B cell (primary cell): ENCODE data around the gene CAMTA1. TPM values are rescaled to one million over a fixed set of nuclear protein-coding genes. Genes with fewer than 3 reads are reported as not detected.

ENCODE experiments used
- ATAC-seq: fragments of 200-7000 bp; cut with Tn5 transposase; one replicate; pipeline ENCODE4 v1.10.0; 2021; ENCODE audit warnings: low read depth, mild to moderate bottlenecking, moderate number of reproducible peaks, moderate library complexity
- CTCF ChIA-PET: fragments of 350-600 bp; sonication (Branson Sonifier 250); formaldehyde crosslinking; loops from one replicate; lab custom pipeline; 2021; ENCODE audit warnings: antibody characterized with exemption, inconsistent platforms; lab: Charles Lee
- POLR2A ChIA-PET: fragments of 350-600 bp; sonication (Branson Sonifier 250); formaldehyde crosslinking; loops from one replicate; lab custom pipeline; 2021; ENCODE audit warnings: antibody characterized with exemption; lab: Charles Lee
- DNase-seq: peaks from one replicate; pipeline ENCODE4 v3.0.0; 2013
- H2AFZ ChIP-seq: 2 replicates; pipeline ENCODE4 v1.6.1; 2012; ENCODE audit warnings: mild to moderate bottlenecking, low read depth, low read length; ENCODE audit not compliant: insufficient read depth, poor library complexity, severe bottlenecking
- H3K27ac ChIP-seq, 2 donors: 1 replicate in 1 of 2; 2 replicates in 1 of 2; pipeline ENCODE4 v1.5.1; 2012 to 2013; ENCODE audit warnings: low read length in 2 of 2, mild to moderate bottlenecking in 2 of 2, moderate library complexity in 1 of 2
- H3K27me3 ChIP-seq, 4 experiments: fragments of 200-600 bp in 1 of 4; sonication (generic) in 1 of 4; replicated peaks in 1 of 4; 1 replicate in 2 of 4; 2 replicates in 2 of 4; pipeline versions ENCODE4 v1.6.1 to v1.7.0; 2013 to 2016; ENCODE audit warnings: low read length in 3 of 4, mild to moderate bottlenecking in 2 of 4, mixed read lengths in 1 of 4, moderate library complexity in 1 of 4; ENCODE audit not compliant: insufficient read depth in 4 of 4, control insufficient read depth in 3 of 4; ENCODE audit errors: control extremely low read depth in 1 of 4
- H3K36me3 ChIP-seq, 2 experiments: replicated peaks in 1 of 2; 1 replicate in 1 of 2; 2 replicates in 1 of 2; pipeline versions ENCODE4 v1.6.1 to v1.7.1; 2013; ENCODE audit warnings: low read length in 1 of 2; ENCODE audit not compliant: insufficient read depth in 2 of 2, control insufficient read depth in 1 of 2; ENCODE audit errors: control extremely low read depth in 1 of 2, extremely low read depth in 1 of 2
- H3K4me1 ChIP-seq, 2 donors: fragments of 200-600 bp in 1 of 2; sonication (generic) in 1 of 2; 1 replicate in 1 of 2; 2 replicates in 1 of 2; pipeline versions ENCODE4 v1.5.1 to v1.6.1; 2013 to 2017; ENCODE audit warnings: low read length in 2 of 2; ENCODE audit not compliant: control insufficient read depth in 2 of 2, insufficient read depth in 2 of 2
- H3K4me2 ChIP-seq: replicated peaks from 2 replicates; pipeline ENCODE3; 2012; ENCODE audit warnings: mild to moderate bottlenecking, low read depth, low read length; ENCODE audit not compliant: poor library complexity, severe bottlenecking
- H3K4me3 ChIP-seq, 5 experiments: fragments of 200-600 bp in 1 of 5; sonication (generic) in 1 of 5; 1 replicate in 3 of 5; 2 replicates in 2 of 5; pipeline versions ENCODE4 v1.5.1 to v1.7.0; 2011 to 2016; ENCODE audit warnings: low read length in 4 of 5, mild to moderate bottlenecking in 4 of 5, low read depth in 2 of 5, control low read depth in 1 of 5, moderate library complexity in 1 of 5; ENCODE audit not compliant: insufficient read depth in 1 of 5; ENCODE audit errors: control extremely low read depth in 1 of 5, extremely low read depth in 1 of 5
- H3K79me2 ChIP-seq: fragments of 200-600 bp; sonication (generic); one replicate; pipeline ENCODE4 v1.6.0; 2016; ENCODE audit warnings: low read length; ENCODE audit not compliant: control insufficient read depth, insufficient read depth
- H3K9ac ChIP-seq: fragments of 200-600 bp; sonication (generic); 2 replicates; pipeline ENCODE4 v1.6.1; 2017; ENCODE audit warnings: mild to moderate bottlenecking, low read length, moderate library complexity
- H3K9me3 ChIP-seq, 3 donors: one replicate each; pipeline versions ENCODE4 v1.6.1 to v1.7.1; 2013; ENCODE audit warnings: low read length in 2 of 3; ENCODE audit not compliant: control insufficient read depth in 2 of 3, insufficient read depth in 1 of 3; ENCODE audit errors: control extremely low read depth in 1 of 3
- H4K20me1 ChIP-seq: 2 replicates; pipeline ENCODE4 v1.6.0; 2012; ENCODE audit warnings: mild to moderate bottlenecking, low read length; ENCODE audit not compliant: insufficient read depth, control insufficient read depth, poor library complexity, severe bottlenecking
- H3K27ac Mint-ChIP-seq: one replicate; pipeline ENCODE4 v1.8.0; 2021; ENCODE audit warnings: mixed read lengths
- H3K27me3 Mint-ChIP-seq: one replicate; pipeline ENCODE4 v1.8.0; 2021; ENCODE audit warnings: mixed read lengths
- H3K4me1 Mint-ChIP-seq: one replicate; pipeline ENCODE4 v1.8.0; 2021; ENCODE audit warnings: mixed read lengths
- H3K4me3 Mint-ChIP-seq: one replicate; pipeline ENCODE4 v1.8.0; 2021; ENCODE audit warnings: mixed read lengths
- H3K9me3 Mint-ChIP-seq: one replicate; pipeline ENCODE4 v1.8.0; 2022; ENCODE audit warnings: mixed read lengths; ENCODE audit not compliant: insufficient read depth
- EZH2 ChIP-seq: IDR thresholded peaks from 2 replicates; pipeline ENCODE4 v1.6.1; 2012; ENCODE audit warnings: borderline replicate concordance, low read depth, mild to moderate bottlenecking, moderate library complexity, low read length; ENCODE audit not compliant: insufficient read depth, poor library complexity, severe bottlenecking
- WGBS: methylation state at CpG from one replicate; pipeline ENCODE4 v1.1.5; 2013; ENCODE audit warnings: missing lambda C conversion rate; ENCODE audit not compliant: insufficient coverage; 5-methylcytosine and 5-hydroxymethylcytosine counted together
- intact Hi-C: fragments of 100-400 bp; cut with micrococcal nuclease; formaldehyde crosslinking; loops from one replicate; pipeline ENCODE4 v1.10.0; 2022
- polyA plus RNA-seq: library from polyadenylated mRNA; depleted of rRNA; stranded (reverse); fragments of >200 nt; gene quantifications from 2 replicates; pipeline ENCODE4 v1.2.3, GENCODE V29; 2012
- total RNA-seq, 2 donors: library from RNA; stranded (reverse); fragments of 120-200 nt in 1 of 2; gene quantifications; 1 replicate in 1 of 2; 2 replicates in 1 of 2; pipeline versions ENCODE4 v1.2.3 to v1.2.4, GENCODE V29; 2013 to 2022
- TF ChIP-seq, protein P1 (sequence below): fragments of 200-600 bp; IDR thresholded peaks from one replicate; pipeline ENCODE4 v1.8.0; 2022; ENCODE audit warnings: antibody characterized with exemption, mild to moderate bottlenecking

Gene CAMTA1
- total and polyA plus RNA-seq, 2 donors (not counting 1 experiment from before 2014, with no cell fraction given): 42.2 to 45.7 TPM

DNA sequence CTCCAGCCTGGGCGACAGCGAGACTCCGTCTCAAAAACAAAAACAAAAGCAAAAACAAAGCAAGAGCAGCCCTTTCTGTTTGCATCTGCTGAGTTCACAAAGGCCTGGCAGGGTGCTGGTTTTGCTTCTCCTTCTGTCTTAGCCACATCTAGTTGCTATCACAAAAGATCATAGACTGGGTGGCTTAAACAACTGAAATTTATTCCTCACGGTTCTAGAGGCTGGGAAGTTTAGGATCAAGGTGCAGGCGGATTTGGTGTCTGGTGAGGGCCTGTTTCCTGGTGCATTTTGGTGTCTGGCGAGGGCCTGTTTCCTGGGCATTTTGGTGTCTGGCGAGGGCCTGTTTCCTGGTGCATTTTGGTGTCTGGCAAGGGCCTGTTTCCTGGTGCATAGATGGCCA is 471.3 kb downstream of the CAMTA1 start:
- Mint-ChIP-seq H3K4me3 (no peak overlapping the region), H3K27me3 (peaks cover 18% of the 10 kb centered on the region), H3K9me3 (no peaks in the 10 kb centered on the region), H3K27ac (no peak overlapping the region), H3K4me1 (no peaks in the 10 kb centered on the region)
- Histone ChIP-seq H3K9me3 (no peaks in the 10 kb centered on the region), H3K9ac (no peak overlapping the region), H3K27me3 (no peaks in the 10 kb centered on the region), H3K4me1 (no peaks in the 10 kb centered on the region), H4K20me1 (no peaks in the 10 kb centered on the region), H3K4me2 (no peak overlapping the region), H3K27ac (no peak overlapping the region), H3K79me2 (no peaks in the 10 kb centered on the region), H3K36me3 (no peaks in the 10 kb centered on the region), H3K4me3 (no peak overlapping the region), H2AFZ (no peak overlapping the region)
- ATAC-seq: no peak
- 89% methylated on average over 7 of the region's 7 CpGs for WGBS
- intact Hi-C loops: no loop called here
- CTCF ChIA-PET: no interaction called here
- no peak for TF ChIP-seq EZH2
- TF ChIP-seq, protein P1, sequence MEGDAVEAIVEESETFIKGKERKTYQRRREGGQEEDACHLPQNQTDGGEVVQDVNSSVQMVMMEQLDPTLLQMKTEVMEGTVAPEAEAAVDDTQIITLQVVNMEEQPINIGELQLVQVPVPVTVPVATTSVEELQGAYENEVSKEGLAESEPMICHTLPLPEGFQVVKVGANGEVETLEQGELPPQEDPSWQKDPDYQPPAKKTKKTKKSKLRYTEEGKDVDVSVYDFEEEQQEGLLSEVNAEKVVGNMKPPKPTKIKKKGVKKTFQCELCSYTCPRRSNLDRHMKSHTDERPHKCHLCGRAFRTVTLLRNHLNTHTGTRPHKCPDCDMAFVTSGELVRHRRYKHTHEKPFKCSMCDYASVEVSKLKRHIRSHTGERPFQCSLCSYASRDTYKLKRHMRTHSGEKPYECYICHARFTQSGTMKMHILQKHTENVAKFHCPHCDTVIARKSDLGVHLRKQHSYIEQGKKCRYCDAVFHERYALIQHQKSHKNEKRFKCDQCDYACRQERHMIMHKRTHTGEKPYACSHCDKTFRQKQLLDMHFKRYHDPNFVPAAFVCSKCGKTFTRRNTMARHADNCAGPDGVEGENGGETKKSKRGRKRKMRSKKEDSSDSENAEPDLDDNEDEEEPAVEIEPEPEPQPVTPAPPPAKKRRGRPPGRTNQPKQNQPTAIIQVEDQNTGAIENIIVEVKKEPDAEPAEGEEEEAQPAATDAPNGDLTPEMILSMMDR: no peak
- no peak for DNase-seq
- POLR2A ChIA-PET: no interaction called here

DNA sequence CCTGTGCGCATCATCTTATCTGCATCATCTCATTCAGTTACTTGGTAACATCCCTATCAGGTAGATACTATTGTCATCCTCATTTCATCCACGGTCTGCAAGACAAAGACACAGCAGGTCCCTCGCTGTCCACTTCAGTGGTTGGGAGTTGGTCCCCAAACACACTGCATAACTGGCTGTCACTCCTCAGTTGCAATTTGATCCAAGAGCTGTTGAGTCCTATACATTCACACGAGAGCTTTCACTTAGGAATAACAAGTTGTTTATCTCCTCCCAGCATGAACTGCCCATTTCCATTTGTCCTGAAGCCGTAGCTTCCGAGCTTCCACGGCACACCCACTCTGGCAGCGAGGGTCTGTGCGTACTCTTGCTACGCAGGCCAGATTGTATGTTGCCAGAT is 472.0 kb downstream of the CAMTA1 start:
- H3K4me1 Mint-ChIP-seq: no peaks in the 10 kb centered on the region
- Histone ChIP-seq H3K27me3 (no peaks in the 10 kb centered on the region), H3K4me3 (no peak overlapping the region), H4K20me1 (no peaks in the 10 kb centered on the region), H3K79me2 (no peaks in the 10 kb centered on the region), H3K9ac (no peak overlapping the region), H3K36me3 (no peaks in the 10 kb centered on the region), H2AFZ (no peak overlapping the region), H3K4me1 (no peaks in the 10 kb centered on the region), H3K27ac (no peak overlapping the region), H3K4me2 (no peak overlapping the region), H3K9me3 (no peaks in the 10 kb centered on the region)
- WGBS: 92% methylated on average over 7 of the region's 10 CpGs
- intact Hi-C loops: no loop called here
- peaks cover 16% of the 10 kb centered on the region for H3K27me3 Mint-ChIP-seq
- ChIA-PET CTCF (no interaction called here), POLR2A (no interaction called here)
- ATAC-seq (no peak), DNase-seq (no peak)
- no peak overlapping the region for H3K27ac Mint-ChIP-seq
- no peak for TF ChIP-seq EZH2
- TF ChIP-seq, protein P1: no peak
- H3K4me3 Mint-ChIP-seq: no peak overlapping the region
- H3K9me3 Mint-ChIP-seq: no peaks in the 10 kb centered on the region
